Retinal pigment epithelial cell (primary cell): ENCODE data around the gene UBE2J2.

Experiments used
- DNase-seq: peaks from one replicate; pipeline ENCODE4 v3.0.0-alpha.2; 2010; ENCODE audit warnings: low read depth
- H3K4me3 ChIP-seq: 2 replicates; pipeline ENCODE4 v1.5.1; 2011; ENCODE audit warnings: mild to moderate bottlenecking, low read length, control low read depth, moderate library complexity
- CTCF ChIP-seq: conservative IDR thresholded peaks from 2 replicates; pipeline ENCODE4 v1.5.1; 2011; ENCODE audit warnings: low read depth, low read length, control low read depth, inconsistent platforms

Gene UBE2J2

DNA sequence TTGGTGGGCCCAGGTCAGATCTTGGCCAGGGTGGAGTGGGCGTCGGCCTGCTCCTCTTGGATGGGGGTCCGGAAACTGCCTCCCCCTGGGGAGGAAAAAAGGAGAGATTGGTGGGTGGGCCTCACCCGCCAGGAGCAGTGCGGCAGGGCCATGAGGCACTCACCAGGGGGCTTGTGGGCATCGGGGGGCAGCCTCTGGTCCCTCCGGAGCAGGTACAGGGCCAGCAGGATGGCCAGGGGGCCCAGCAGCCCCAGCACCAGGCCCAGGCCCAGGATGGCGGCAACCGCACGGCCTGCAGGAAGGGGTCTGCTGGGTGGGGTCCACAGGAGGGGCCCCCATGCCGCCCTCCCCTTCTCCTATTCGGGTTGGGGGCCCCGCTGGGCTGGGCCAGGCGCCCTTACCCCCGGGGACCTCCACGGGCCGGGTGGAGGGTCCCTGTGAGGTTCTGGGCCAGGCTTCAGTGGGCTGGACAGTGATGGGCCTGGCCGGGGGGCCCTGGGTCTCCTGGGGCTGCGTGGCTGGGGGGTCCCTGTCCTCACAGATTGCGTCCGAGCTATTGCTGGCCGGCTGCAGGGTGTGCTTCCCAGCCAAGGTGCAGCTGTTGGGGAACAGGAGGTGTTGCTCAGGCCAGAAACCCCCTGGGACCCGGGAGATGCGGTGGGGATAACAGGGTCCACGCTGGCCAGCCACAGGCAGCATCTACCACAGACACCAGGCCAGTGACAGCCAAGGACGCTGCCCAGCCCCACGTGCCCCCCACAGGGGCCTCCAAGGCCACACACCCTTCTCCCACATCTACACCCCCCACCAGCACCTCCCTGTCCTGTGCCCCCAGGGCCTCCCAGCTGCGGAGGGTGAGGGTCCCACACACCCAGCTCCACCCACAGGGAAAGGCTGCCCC, 61.9 kb downstream of the UBE2J2 start:
- no peak overlapping the region for H3K4me3 ChIP-seq
- TF ChIP-seq CTCF = no peak
- no peak for DNase-seq

DNA sequence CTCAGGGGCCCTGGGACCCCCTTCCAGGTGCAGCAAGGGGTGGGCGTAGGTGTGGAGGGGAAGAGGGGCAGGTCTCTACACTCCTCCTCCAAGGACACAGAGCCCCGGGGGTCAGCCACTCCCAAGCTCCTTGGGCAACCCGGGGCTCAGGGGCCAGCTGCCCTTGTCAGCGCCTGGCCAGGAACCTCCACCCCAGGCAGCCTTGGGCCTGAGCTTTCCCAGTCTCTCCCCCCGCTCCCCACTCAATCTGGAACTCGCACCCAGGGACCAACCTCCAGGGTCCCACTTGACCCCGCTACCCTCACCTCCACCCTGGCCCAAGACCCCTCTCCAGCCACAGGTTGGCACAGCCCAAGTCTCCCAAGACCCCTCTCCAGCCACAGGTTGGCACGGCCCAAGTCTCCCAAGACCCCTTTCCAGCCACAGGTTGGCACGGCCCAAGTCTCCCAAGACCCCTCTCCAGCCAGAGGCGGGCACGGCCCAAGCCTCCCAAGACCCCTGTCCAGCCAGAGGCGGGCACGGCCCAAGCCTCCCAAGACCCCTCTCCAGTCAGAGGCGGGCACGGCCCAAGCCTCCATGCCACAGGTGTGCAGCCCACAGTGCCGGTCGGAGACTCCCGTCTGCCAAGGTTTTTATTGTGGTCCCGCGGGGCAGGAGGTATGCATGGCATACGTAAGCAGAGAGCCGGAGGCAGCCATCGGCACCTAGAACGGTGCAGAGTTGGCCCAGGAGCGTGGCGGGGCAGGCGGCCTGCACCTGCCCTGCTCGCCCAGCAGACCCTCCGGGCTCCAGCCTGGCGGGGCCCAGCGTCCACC, 62.7 kb downstream of the UBE2J2 start:
- no peak for TF ChIP-seq CTCF
- no peak for DNase-seq
- no peak overlapping the region for H3K4me3 ChIP-seq

- H3K4me3 ChIP-seq = no peak overlapping the region
- TF ChIP-seq CTCF = no peak
- DNase-seq = no peak
Measured at GRCh38 chr1:1208713-1209433, 64.8 kb downstream of the UBE2J2 start.

DNA sequence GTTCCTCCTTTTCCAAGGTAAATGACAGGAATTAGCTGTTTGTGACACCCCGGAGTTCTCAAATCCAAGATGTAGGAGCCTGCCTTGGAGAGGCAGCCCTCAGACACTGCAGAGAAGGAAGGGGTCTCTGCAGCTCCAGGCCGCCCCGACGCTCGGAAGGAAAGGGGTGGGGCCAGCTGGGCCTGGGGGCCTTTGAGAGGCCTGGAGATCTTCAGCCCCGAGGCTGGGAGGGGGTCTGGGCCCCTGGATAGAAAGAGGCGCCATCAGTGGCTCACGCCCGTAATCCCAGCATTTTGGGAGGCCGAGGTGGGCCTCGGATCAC, 66.1 kb downstream of the UBE2J2 start:
- no peak for DNase-seq
- no peak overlapping the region for H3K4me3 ChIP-seq
- TF ChIP-seq CTCF = no peak

DNA sequence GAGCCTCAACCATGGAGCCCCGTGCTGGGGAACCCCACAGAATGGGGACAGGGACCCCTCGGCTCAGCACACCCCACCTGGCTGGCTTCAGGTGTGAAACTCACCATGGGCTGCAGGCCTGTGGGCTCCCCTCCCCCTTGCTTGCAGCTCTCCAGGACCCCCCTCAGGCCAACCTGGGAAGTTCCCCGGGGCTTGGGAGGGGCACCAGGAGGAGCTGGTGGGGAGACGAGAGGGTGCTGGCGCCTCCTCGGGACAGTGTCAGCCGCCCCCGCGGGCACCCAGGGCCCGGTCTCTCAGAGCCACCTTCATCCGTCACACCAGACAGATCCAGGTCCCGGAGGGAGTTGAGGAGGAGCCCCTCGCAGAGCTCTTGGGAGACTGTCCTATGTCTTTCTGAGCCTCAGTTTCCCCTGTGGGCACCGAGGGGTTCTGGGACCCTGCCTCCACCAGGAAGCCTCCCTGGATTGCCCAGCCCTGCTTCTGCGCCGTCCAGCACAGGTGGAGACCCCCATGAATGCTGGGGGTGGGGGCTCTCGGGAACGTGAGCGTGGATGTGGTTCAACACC, 66.6 kb downstream of the UBE2J2 start:
- H3K4me3 ChIP-seq = no peak overlapping the region
- DNase-seq = no peak
- TF ChIP-seq CTCF = peak; percentile 10

GRCh38 chr1:1206376-1206965, 67.2 kb downstream of the UBE2J2 start, which contains the start of gene TNFRSF18:
Gene TNFRSF18, minus strand, starts transcription at chr1:1206592. Its CDS starts 21 bp downstream, at chr1:1206571.
- no peak for TF ChIP-seq CTCF
- H3K4me3 ChIP-seq = peak within 1 kb of the TSS; percentile 6
- DNase-seq = no peak
